ENCODE data around the gene ADGRG3. TPM values are rescaled to one million over a fixed set of nuclear protein-coding genes. Genes with fewer than 3 reads are reported as not detected.

The ADGRG3 gene
- total and polyA plus RNA-seq, 9 of the 15 experiments (the other 6 are each of a cell fraction or from before 2014, with no cell fraction given), result 0.09 to 0.52 (median 0.14) TPM; not detected in 3

GRCh38 chr16:57735755-57736418 is 67.8 kb downstream of the ADGRG3 start, which contains the start of gene KATNB1 (continued):
- TF ChIP-seq NONO (IDR thresholded peaks at IDR 0.05; ENCODE audit: low read depth in 2 of 2, low read length in 1 of 2) (no peak), BCL6 (CRISPR knock-in tag; IDR thresholded peaks at IDR 0.05) (no peak), DACH1 (IDR thresholded peaks at IDR 0.05; ENCODE audit: partially characterized antibody) (peak; percentile 23), FOXA1 (IDR thresholded peaks at IDR 0.05; ENCODE audit: borderline replicate concordance) (no peak), KLF6 (CRISPR knock-in tag; IDR thresholded peaks at IDR 0.05; ENCODE audit: borderline replicate concordance) (no peak), THRA (IDR thresholded peaks at IDR 0.05) (no peak), MAZ (CRISPR knock-in tag; conservative IDR thresholded peaks at IDR 0.05 in 1 of 2, IDR thresholded peaks at IDR 0.05 in 1 of 2) (peak in 1 of 2 experiments; percentile 38; a peak in 2 of 4 replicates), ZNF354B (CRISPR knock-in tag; IDR thresholded peaks at IDR 0.05) (no peak), SAP30 (IDR thresholded peaks at IDR 0.05; ENCODE audit: borderline replicate concordance, insufficient read depth, low read depth, low read length, poor library complexity, severe bottlenecking) (peak; percentile 85), NKRF (IDR thresholded peaks at IDR 0.05; ENCODE audit: borderline replicate concordance) (peak; percentile 64), SIX5 (IDR thresholded peaks at IDR 0.05; ENCODE audit: borderline replicate concordance in 1 of 2, insufficient read depth in 1 of 2, low read depth in 1 of 2, low read length in 2 of 2) (no peak), ZNF583 (CRISPR knock-in tag; IDR thresholded peaks at IDR 0.05) (no peak), TBP (optimal IDR thresholded peaks at IDR 0.05; ENCODE audit: low read depth, low read length) (peak; percentile 14), MAX (CRISPR knock-in tag; IDR thresholded peaks at IDR 0.05) (no peak), TFAP4 (CRISPR knock-in tag; IDR thresholded peaks at IDR 0.05; ENCODE audit: borderline replicate concordance) (peak; percentile 2; the same call in 1 of the 2 replicates), ADNP (tag; IDR thresholded peaks at IDR 0.05) (no peak), SMAD2 (IDR thresholded peaks at IDR 0.05; ENCODE audit: low read depth, low read length) (no peak), ZBTB43 (CRISPR knock-in tag; IDR thresholded peaks at IDR 0.05) (no peak), RB1 (IDR thresholded peaks at IDR 0.05; ENCODE audit: low read depth) (0 out of 2 replicates have a peak, but pooled peaks have one; percentile 54), PTBP1 (IDR thresholded peaks at IDR 0.05; ENCODE audit: low read depth, low read length) (no peak), CBX8 (IDR thresholded peaks at IDR 0.05; ENCODE audit: borderline replicate concordance, extremely low read depth, low read depth, low read length, poor library complexity, severe bottlenecking) (no peak), ZFP36 (IDR thresholded peaks at IDR 0.05; ENCODE audit: low read depth, low read length, partially characterized antibody) (no peak)
